Endodermal cell (in vitro differentiated cells): Measurements from ENCODE around the gene LPP. TPM values are rescaled to one million over a fixed set of nuclear protein-coding genes. Genes with fewer than 3 reads are reported as not detected.

Experiments
- DNase-seq: peaks from one replicate; pipeline ENCODE4 v3.0.0-alpha.2; 2017
- H3K27ac ChIP-seq: 2 replicates; pipeline ENCODE4 v1.5.1; 2013; ENCODE audit warnings: mild to moderate bottlenecking, low read depth, low read length, moderate library complexity
- H3K27me3 ChIP-seq: 2 replicates; pipeline ENCODE4 v1.6.1; 2013; ENCODE audit warnings: mild to moderate bottlenecking, low read length, moderate library complexity; ENCODE audit not compliant: insufficient read depth, control insufficient read depth, poor library complexity, severe bottlenecking
- H3K36me3 ChIP-seq: 2 replicates; pipeline ENCODE4 v1.7.0; 2013; ENCODE audit warnings: mild to moderate bottlenecking, low read length, moderate library complexity; ENCODE audit not compliant: control insufficient read depth, insufficient read depth
- H3K4me1 ChIP-seq: one replicate; pipeline ENCODE4 v1.7.0; 2013; ENCODE audit warnings: low read length; ENCODE audit not compliant: control insufficient read depth, insufficient read depth
- H3K4me3 ChIP-seq: 2 replicates; pipeline ENCODE4 v1.5.1; 2013; ENCODE audit warnings: mild to moderate bottlenecking, low read length, moderate library complexity
- H3K9ac ChIP-seq: 2 replicates; pipeline ENCODE4 v1.6.1; 2013; ENCODE audit warnings: mild to moderate bottlenecking, low read length, moderate library complexity; ENCODE audit not compliant: poor library complexity, severe bottlenecking; ENCODE audit errors: extremely low read depth
- H3K9me3 ChIP-seq: 2 replicates; pipeline ENCODE4 v1.6.1; 2013; ENCODE audit warnings: mild to moderate bottlenecking, low read length, moderate library complexity; ENCODE audit not compliant: control insufficient read depth
- H3K27ac Mint-ChIP-seq: 2 replicates; pipeline ENCODE4 v1.8.0; 2020; ENCODE audit warnings: mixed read lengths
- H3K27me3 Mint-ChIP-seq: 2 replicates; pipeline ENCODE4 v1.8.0; 2021; ENCODE audit warnings: mild to moderate bottlenecking, mixed read lengths; ENCODE audit not compliant: insufficient read depth
- H3K36me3 Mint-ChIP-seq: 2 replicates; pipeline ENCODE4 v1.8.0; 2020; ENCODE audit warnings: low read depth, mixed read lengths
- H3K4me1 Mint-ChIP-seq: 2 replicates; pipeline ENCODE4 v1.8.0; 2020; ENCODE audit warnings: mixed read lengths
- H3K4me3 Mint-ChIP-seq: 2 replicates; pipeline ENCODE4 v1.8.0; 2020; ENCODE audit warnings: mild to moderate bottlenecking, moderate library complexity, mixed read lengths
- H3K9me3 Mint-ChIP-seq: 2 replicates; pipeline ENCODE4 v1.8.0; 2020; ENCODE audit warnings: mild to moderate bottlenecking, mixed read lengths
- CTCF ChIP-seq: fragments of 200-600 bp; sonication (generic); conservative IDR thresholded peaks from 2 replicates; pipeline ENCODE4 v1.5.0; 2021; ENCODE audit warnings: antibody characterized with exemption, mild to moderate bottlenecking
- whole genome bisulfite sequencing, 2 experiments: methylation state at CpG; one replicate each; pipeline versions ENCODE4 v1.1.5 to v1.1.7; 2013; ENCODE audit warnings: missing lambda C conversion rate in 2 of 2, mixed read lengths in 1 of 2; ENCODE audit not compliant: insufficient coverage in 1 of 2, insufficient read length in 1 of 2; 5-methylcytosine and 5-hydroxymethylcytosine counted together
- total RNA-seq, 2 donors: library from RNA; stranded (reverse); fragmentation: NEBNext Ultra II Directional in 1 of 2; extraction: Animal tissue kit (Norgen Biotek cat#: 25700) in 1 of 2; gene quantifications; 2 replicates in 1 of 2; 3 replicates in 1 of 2; pipeline ENCODE4 v1.2.1, GENCODE V29; 2021

LPP gene
- total RNA-seq, 2 donors from 2014 or later = 78.0 to 105 TPM

GRCh38 chr3:188274249-188274915 is 120.4 kb downstream of the LPP start:
- Mint-ChIP-seq H3K4me1 (peaks cover 27% of the 10 kb centered on the region), H3K36me3 (no peaks in the 10 kb centered on the region), H3K4me3 (no peak overlapping the region), H3K27ac (no peak overlapping the region), H3K9me3 (no peaks in the 10 kb centered on the region), H3K27me3 (peaks cover 11% of the 10 kb centered on the region)
- DNase-seq = no peak
- TF ChIP-seq CTCF = no peak
- H3K4me3 ChIP-seq = no peak overlapping the region
- WGBS, 2 experiments = 90 to 96% methylated on average over 2 to 4 of the region's 4 CpGs
- no peak overlapping the region for H3K27ac ChIP-seq
- no peaks in the 10 kb centered on the region for H3K27me3 ChIP-seq
- H3K9ac ChIP-seq = no peak overlapping the region
- H3K4me1 ChIP-seq = peaks cover 6% of the 10 kb centered on the region
- H3K36me3 ChIP-seq = peaks cover 6% of the 10 kb centered on the region
- no peaks in the 10 kb centered on the region for H3K9me3 ChIP-seq

DNA sequence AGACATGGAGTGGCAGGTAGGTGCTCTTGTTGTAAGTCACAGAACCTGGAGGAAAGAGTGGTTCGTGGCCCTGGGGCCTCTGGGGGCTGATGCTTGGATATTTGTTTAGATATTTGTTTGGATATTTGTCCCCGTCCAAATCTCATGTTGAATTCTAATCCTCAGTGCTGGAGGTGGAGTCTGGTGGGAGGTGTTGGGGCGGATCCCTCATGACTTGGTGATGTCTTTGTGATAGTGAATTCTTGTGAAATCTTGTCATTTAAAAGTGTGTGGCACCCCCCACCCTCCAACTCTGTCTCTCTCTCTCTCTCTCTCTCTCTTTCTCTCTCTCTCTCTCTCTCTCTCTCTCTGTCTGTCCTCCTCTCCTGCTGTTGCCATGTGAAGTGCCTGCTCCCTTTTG is 122.4 kb downstream of the LPP start:
- Histone ChIP-seq H3K36me3 (peaks cover 6% of the 10 kb centered on the region), H3K9me3 (no peaks in the 10 kb centered on the region), H3K27me3 (no peaks in the 10 kb centered on the region), H3K9ac (no peak overlapping the region), H3K4me3 (no peak overlapping the region), H3K27ac (no peak overlapping the region), H3K4me1 (no peaks in the 10 kb centered on the region)
- no peak for TF ChIP-seq CTCF
- DNase-seq = no peak
- H3K36me3 Mint-ChIP-seq = no peaks in the 10 kb centered on the region
- 92% methylated on average over 3 of the region's 3 CpGs; no CpG with 5 or more reads in 1 of the 2 experiments for WGBS, 2 experiments
- no peak overlapping the region for H3K4me3 Mint-ChIP-seq
- H3K27me3 Mint-ChIP-seq = peaks cover 7% of the 10 kb centered on the region
- peaks cover 19% of the 10 kb centered on the region for H3K4me1 Mint-ChIP-seq
- no peak overlapping the region for H3K27ac Mint-ChIP-seq
- H3K9me3 Mint-ChIP-seq = no peaks in the 10 kb centered on the region

DNA sequence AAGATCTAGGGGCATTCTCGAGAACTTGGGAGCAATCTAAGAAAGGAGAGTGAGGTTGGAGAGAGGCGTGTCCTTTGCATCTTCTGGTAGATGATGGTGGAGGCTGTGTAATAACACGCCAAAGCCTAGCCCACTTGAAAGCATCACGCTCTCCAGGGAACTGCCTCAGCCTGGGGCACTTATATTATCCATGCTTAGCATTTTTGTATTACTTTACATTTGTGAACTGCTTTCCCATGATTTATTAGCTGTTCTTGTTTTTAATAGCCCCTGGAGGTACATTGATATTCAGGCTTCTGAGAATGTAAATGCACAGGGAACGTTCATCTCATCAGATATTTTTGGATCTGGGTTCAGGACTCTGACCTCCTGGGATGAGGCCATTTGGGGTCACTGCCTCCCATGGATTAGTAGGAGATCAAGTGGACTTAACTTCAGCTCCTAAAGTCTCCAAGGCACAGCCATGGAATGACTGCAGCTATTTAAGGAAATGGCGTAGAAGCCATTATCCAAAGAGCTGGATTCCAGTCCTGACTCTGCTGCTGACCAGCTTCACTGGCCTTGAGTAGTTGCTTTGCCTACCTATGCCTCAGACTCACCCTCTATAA is 124.9 kb downstream of the LPP start:
- Histone ChIP-seq H3K27me3 (no peaks in the 10 kb centered on the region), H3K9ac (no peak overlapping the region), H3K27ac (no peak overlapping the region), H3K9me3 (no peaks in the 10 kb centered on the region), H3K36me3 (peaks cover 6% of the 10 kb centered on the region), H3K4me3 (no peak overlapping the region), H3K4me1 (no peaks in the 10 kb centered on the region)
- Mint-ChIP-seq H3K27ac (no peak overlapping the region), H3K9me3 (no peaks in the 10 kb centered on the region), H3K36me3 (no peaks in the 10 kb centered on the region), H3K27me3 (no peaks in the 10 kb centered on the region), H3K4me3 (no peak overlapping the region), H3K4me1 (peaks cover 28% of the 10 kb centered on the region)
- WGBS, 2 experiments = 89 to 100% methylated on average over 1 to 6 of the region's 6 CpGs
- TF ChIP-seq CTCF = no peak
- DNase-seq = no peak
